Measurements from ENCODE around the gene LIPC. TPM values are rescaled to one million over a fixed set of nuclear protein-coding genes. Genes with fewer than 3 reads are reported as not detected.

LIPC gene
- total RNA-seq, 2 donors from 2014 or later = 0.17 to 0.26 TPM

- no peaks in the 10 kb centered on the region for H3K27me3 Mint-ChIP-seq
- ATAC-seq (replicated peaks) = no peak
- no peak overlapping the region for H3K27ac Mint-ChIP-seq
- H3K4me1 Mint-ChIP-seq = no peaks in the 10 kb centered on the region
- no peaks in the 10 kb centered on the region for H3K9me3 Mint-ChIP-seq
- H3K4me3 Mint-ChIP-seq = no peak overlapping the region
- no peaks in the 10 kb centered on the region for H3K36me3 Mint-ChIP-seq (ENCODE audit: low read depth)
Measured at GRCh38 chr15:58558777-58559176, 127.0 kb downstream of the LIPC start.

DNA sequence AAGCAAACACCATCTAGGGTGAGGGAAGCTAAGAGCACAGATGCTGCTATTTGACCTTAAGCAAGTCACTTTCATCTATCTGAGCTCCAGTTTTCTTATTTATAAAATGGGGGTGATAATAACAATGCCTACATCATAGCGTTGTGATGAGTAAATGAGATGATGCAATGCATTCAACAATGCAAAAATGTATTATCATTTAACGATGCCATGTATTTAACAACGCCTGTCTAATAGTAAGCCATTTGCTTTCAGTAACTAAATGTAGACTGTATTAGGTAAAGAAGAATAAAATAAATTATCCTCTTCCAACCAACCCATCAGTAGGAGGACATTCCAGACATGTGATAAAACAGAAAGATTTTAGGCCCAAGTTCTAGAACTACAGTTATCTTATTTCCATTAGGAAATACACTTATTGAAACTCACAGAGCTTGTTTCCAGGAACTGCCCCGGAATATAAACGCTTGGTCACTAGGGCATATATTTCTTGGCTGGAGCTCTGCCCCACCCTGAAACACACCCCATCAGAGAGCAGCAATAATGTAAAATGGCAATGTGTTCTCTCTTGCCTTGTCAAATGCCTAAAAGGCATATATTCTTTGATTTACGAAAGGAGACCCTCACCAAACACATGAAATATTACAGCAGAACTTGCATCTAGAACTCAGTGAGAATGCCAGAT, 128.3 kb downstream of the LIPC start:
- H3K4me1 Mint-ChIP-seq = no peaks in the 10 kb centered on the region
- no peaks in the 10 kb centered on the region for H3K9me3 Mint-ChIP-seq
- no peak overlapping the region for H3K4me3 Mint-ChIP-seq
- H3K36me3 Mint-ChIP-seq (ENCODE audit: low read depth) = no peaks in the 10 kb centered on the region
- H3K27me3 Mint-ChIP-seq = no peaks in the 10 kb centered on the region
- no peak overlapping the region for H3K27ac Mint-ChIP-seq
- ATAC-seq (replicated peaks) = no peak

- Mint-ChIP-seq H3K4me1 (no peaks in the 10 kb centered on the region), H3K36me3 (ENCODE audit: low read depth) (no peaks in the 10 kb centered on the region), H3K27me3 (no peaks in the 10 kb centered on the region), H3K9me3 (no peaks in the 10 kb centered on the region), H3K4me3 (no peak overlapping the region), H3K27ac (no peak overlapping the region)
- ATAC-seq (replicated peaks) = no peak
Measured at GRCh38 chr15:58561321-58561720, 129.5 kb downstream of the LIPC start.

- Mint-ChIP-seq H3K27ac (no peak overlapping the region), H3K36me3 (ENCODE audit: low read depth) (no peaks in the 10 kb centered on the region), H3K27me3 (no peaks in the 10 kb centered on the region), H3K4me1 (no peaks in the 10 kb centered on the region), H3K9me3 (no peaks in the 10 kb centered on the region), H3K4me3 (no peak overlapping the region)
- ATAC-seq (replicated peaks) = no peak
Measured at GRCh38 chr15:58562135-58562534, 130.3 kb downstream of the LIPC start.

GRCh38 chr15:58564981-58565380, 133.2 kb downstream of the LIPC start:
- H3K36me3 Mint-ChIP-seq (ENCODE audit: low read depth) = no peaks in the 10 kb centered on the region
- H3K27ac Mint-ChIP-seq = peak overlapping the region; percentile 44
- no peak for ATAC-seq (replicated peaks)
- H3K9me3 Mint-ChIP-seq = no peaks in the 10 kb centered on the region
- H3K27me3 Mint-ChIP-seq = no peaks in the 10 kb centered on the region
- peaks cover 9% of the 10 kb centered on the region for H3K4me1 Mint-ChIP-seq
- no peak overlapping the region for H3K4me3 Mint-ChIP-seq

DNA sequence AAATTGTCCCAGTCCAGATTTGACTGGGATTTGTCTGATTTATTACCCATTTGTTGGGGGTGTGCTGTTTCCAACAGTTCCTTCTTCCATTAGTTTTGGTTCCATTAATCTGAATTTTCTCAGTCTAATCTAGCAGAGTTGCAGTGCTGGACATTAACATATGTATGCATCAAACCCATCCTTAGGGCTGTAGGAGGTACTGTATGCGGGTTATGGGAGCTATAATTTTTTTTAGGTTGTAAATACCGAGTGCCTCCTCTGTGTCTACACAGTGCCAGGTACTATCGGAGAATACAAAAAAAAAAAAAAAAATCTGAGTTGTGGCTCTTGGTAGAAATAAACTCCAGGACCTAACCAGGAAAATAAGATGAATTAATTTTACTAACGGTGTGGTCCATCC, 133.8 kb downstream of the LIPC start:
- Mint-ChIP-seq H3K9me3 (no peaks in the 10 kb centered on the region), H3K36me3 (ENCODE audit: low read depth) (no peaks in the 10 kb centered on the region), H3K27me3 (no peaks in the 10 kb centered on the region), H3K4me3 (no peak overlapping the region), H3K4me1 (peaks cover 9% of the 10 kb centered on the region), H3K27ac (no peak overlapping the region)
- ATAC-seq (replicated peaks) = no peak

DNA sequence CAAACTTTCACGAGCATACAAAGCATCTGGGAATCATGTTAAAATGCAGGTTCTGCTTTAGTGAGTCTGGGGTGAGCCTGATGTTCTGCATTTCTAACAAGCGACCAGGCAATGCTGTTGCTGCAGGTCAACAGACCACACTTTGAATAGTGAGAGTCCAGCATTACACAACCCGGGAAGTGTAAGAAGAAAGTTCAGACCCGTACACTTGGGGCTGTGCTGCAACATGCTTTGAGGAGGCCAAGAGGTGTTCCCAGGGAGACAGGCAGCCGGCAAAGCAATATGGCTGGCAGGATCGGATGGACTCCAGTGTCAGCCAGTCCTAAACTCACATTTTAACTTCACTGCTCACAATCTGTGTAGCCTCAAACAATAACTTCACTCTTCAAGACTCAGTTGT, 134.2 kb downstream of the LIPC start:
- H3K36me3 Mint-ChIP-seq (ENCODE audit: low read depth) = no peaks in the 10 kb centered on the region
- H3K27ac Mint-ChIP-seq = no peak overlapping the region
- ATAC-seq (replicated peaks) = no peak
- H3K27me3 Mint-ChIP-seq = no peaks in the 10 kb centered on the region
- peaks cover 9% of the 10 kb centered on the region for H3K4me1 Mint-ChIP-seq
- no peaks in the 10 kb centered on the region for H3K9me3 Mint-ChIP-seq
- no peak overlapping the region for H3K4me3 Mint-ChIP-seq

GRCh38 chr15:58568157-58568571, 136.4 kb downstream of the LIPC start:
- peaks cover 9% of the 10 kb centered on the region for H3K4me1 Mint-ChIP-seq
- H3K27ac Mint-ChIP-seq = peak overlapping the region; percentile 73
- ATAC-seq (replicated peaks) = peak; percentile 96

GRCh38 chr15:58569455-58569854, 137.7 kb downstream of the LIPC start:
- Mint-ChIP-seq H3K9me3 (no peaks in the 10 kb centered on the region), H3K36me3 (ENCODE audit: low read depth) (no peaks in the 10 kb centered on the region), H3K27ac (no peak overlapping the region), H3K27me3 (no peaks in the 10 kb centered on the region), H3K4me1 (peaks cover 9% of the 10 kb centered on the region), H3K4me3 (no peak overlapping the region)
- no peak for ATAC-seq (replicated peaks)

More at GRCh38 chr15:58568157-58568571, 136.4 kb downstream of the LIPC start:
- H3K27me3 Mint-ChIP-seq = no peaks in the 10 kb centered on the region
- H3K36me3 Mint-ChIP-seq (ENCODE audit: low read depth) = no peaks in the 10 kb centered on the region
- H3K9me3 Mint-ChIP-seq = no peaks in the 10 kb centered on the region
- H3K4me3 Mint-ChIP-seq = peak overlapping the region; percentile 47

- Mint-ChIP-seq H3K27me3 (no peaks in the 10 kb centered on the region), H3K36me3 (ENCODE audit: low read depth) (no peaks in the 10 kb centered on the region), H3K27ac (no peak overlapping the region), H3K9me3 (no peaks in the 10 kb centered on the region), H3K4me1 (peaks cover 15% of the 10 kb centered on the region), H3K4me3 (no peak overlapping the region)
- no peak for ATAC-seq (replicated peaks)
Measured at GRCh38 chr15:58571491-58571890, 139.7 kb downstream of the LIPC start.

DNA sequence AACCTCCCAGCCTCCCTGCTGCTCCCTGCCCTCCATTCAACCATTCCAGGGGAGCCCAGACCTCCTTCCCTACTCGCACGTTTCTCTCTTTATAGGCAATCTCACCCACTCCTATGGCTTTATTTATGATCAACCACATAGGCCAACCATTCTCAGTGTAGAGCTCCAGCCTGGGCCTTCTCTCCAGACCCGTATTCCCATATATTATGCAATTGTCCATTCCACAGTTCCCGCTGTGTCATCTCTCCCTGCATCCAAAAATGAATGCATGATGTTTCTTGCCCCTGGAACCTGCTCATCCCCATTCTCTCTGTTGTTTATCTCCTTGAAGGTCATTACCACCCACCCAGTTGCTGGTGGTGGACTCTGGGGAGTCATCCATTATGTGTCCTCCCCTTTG, 140.7 kb downstream of the LIPC start:
- Mint-ChIP-seq H3K27me3 (no peaks in the 10 kb centered on the region), H3K9me3 (no peaks in the 10 kb centered on the region), H3K36me3 (ENCODE audit: low read depth) (no peaks in the 10 kb centered on the region), H3K4me1 (peaks cover 15% of the 10 kb centered on the region), H3K27ac (peak overlapping the region; percentile 5), H3K4me3 (no peak overlapping the region)
- ATAC-seq (replicated peaks) = no peak

DNA sequence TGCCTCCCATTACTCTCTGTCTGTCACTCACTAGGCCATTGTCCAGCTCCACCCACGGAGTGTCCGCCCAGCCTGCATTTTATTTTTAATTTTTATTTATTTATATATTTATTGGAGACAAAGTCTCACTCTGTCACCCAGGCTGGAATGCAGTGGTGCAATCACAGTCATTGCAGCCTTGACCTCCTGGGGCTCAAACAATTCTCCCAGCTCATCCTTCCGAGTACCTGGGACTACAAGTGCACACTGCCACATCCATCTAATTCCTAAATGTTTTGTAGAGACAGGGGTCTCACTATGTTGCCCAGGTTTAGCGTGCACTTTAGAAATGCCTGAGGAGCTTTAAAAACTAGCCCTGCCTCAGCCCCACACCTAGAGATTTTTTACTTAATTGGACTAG, 141.5 kb downstream of the LIPC start:
- no peak overlapping the region for H3K27ac Mint-ChIP-seq
- no peak overlapping the region for H3K4me3 Mint-ChIP-seq
- no peaks in the 10 kb centered on the region for H3K36me3 Mint-ChIP-seq (ENCODE audit: low read depth)
- H3K27me3 Mint-ChIP-seq = no peaks in the 10 kb centered on the region
- H3K4me1 Mint-ChIP-seq = peaks cover 11% of the 10 kb centered on the region
- H3K9me3 Mint-ChIP-seq = no peaks in the 10 kb centered on the region
- no peak for ATAC-seq (replicated peaks)

- peak overlapping the region; percentile 20 for H3K27ac Mint-ChIP-seq
- H3K36me3 Mint-ChIP-seq (ENCODE audit: low read depth) = no peaks in the 10 kb centered on the region
- H3K27me3 Mint-ChIP-seq = no peaks in the 10 kb centered on the region
- no peak for ATAC-seq (replicated peaks)
- peaks cover 6% of the 10 kb centered on the region for H3K4me1 Mint-ChIP-seq
- no peaks in the 10 kb centered on the region for H3K9me3 Mint-ChIP-seq
- H3K4me3 Mint-ChIP-seq = no peak overlapping the region
Measured at GRCh38 chr15:58574631-58575030, 142.8 kb downstream of the LIPC start.

- no peaks in the 10 kb centered on the region for H3K9me3 Mint-ChIP-seq
- ATAC-seq (replicated peaks) = no peak
- H3K36me3 Mint-ChIP-seq (ENCODE audit: low read depth) = no peaks in the 10 kb centered on the region
- H3K4me1 Mint-ChIP-seq = peaks cover 6% of the 10 kb centered on the region
- H3K27me3 Mint-ChIP-seq = no peaks in the 10 kb centered on the region
- H3K27ac Mint-ChIP-seq = peak overlapping the region; percentile 20
- H3K4me3 Mint-ChIP-seq = no peak overlapping the region
Measured at GRCh38 chr15:58575045-58575786, 143.4 kb downstream of the LIPC start.

DNA sequence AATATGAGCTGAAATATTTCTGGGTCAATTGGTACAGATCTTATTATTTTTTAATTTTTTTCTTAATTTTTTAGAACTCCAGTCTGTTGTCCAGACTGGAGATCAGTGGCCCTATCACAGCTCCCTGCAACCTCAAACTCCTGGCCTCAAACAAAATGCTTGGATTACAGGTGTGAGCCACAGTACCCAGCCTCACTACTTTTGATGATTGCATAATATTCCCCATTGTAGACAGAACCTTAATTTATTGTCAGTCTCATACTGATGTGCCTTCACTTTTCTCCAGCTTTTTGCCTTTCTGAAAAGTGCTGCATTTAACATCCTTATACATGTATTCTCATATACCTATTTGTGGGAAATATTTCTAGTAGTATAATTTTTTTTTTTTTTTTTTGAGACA, 144.9 kb downstream of the LIPC start:
- H3K9me3 Mint-ChIP-seq = no peaks in the 10 kb centered on the region
- no peak overlapping the region for H3K27ac Mint-ChIP-seq
- H3K27me3 Mint-ChIP-seq = no peaks in the 10 kb centered on the region
- no peak for ATAC-seq (replicated peaks)
- no peak overlapping the region for H3K4me3 Mint-ChIP-seq
- peaks cover 6% of the 10 kb centered on the region for H3K4me1 Mint-ChIP-seq
- no peaks in the 10 kb centered on the region for H3K36me3 Mint-ChIP-seq (ENCODE audit: low read depth)
